AG09319 (cell line): ENCODE results near the gene ITPKB.

Source experiments
- DNase-seq: peaks from one replicate; pipeline ENCODE4 v3.0.0-alpha.2; 2010; ENCODE audit warnings: low read depth; ENCODE audit errors: extremely low read depth
- TF ChIP-seq, protein P1 (sequence below): IDR thresholded peaks from 2 replicates; pipeline ENCODE4 v1.5.1; 2011; ENCODE audit warnings: low read depth, mild to moderate bottlenecking, inconsistent platforms, low read length, moderate library complexity

ITPKB gene

DNA sequence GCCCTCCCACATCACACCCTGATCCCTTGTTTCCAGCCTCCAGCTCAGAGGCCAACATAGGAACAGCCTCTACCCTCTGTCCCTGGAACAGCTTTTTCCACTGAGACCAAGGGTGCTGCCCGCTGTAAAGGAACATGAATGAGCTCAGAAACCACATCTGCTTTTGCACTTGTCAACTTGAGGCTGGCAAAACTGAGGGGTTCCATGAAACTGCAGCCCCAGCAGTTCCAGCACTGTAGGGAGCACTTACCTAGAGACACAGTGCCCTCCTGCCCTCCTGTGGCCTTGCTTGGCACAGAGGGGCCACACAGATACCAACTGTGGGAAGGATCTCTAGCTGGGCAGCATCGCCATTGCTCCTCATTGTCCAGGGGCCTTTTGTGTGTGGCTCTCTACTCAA lies 51.7 kb downstream of the ITPKB start:
- no peak for DNase-seq
- TF ChIP-seq, protein P1, sequence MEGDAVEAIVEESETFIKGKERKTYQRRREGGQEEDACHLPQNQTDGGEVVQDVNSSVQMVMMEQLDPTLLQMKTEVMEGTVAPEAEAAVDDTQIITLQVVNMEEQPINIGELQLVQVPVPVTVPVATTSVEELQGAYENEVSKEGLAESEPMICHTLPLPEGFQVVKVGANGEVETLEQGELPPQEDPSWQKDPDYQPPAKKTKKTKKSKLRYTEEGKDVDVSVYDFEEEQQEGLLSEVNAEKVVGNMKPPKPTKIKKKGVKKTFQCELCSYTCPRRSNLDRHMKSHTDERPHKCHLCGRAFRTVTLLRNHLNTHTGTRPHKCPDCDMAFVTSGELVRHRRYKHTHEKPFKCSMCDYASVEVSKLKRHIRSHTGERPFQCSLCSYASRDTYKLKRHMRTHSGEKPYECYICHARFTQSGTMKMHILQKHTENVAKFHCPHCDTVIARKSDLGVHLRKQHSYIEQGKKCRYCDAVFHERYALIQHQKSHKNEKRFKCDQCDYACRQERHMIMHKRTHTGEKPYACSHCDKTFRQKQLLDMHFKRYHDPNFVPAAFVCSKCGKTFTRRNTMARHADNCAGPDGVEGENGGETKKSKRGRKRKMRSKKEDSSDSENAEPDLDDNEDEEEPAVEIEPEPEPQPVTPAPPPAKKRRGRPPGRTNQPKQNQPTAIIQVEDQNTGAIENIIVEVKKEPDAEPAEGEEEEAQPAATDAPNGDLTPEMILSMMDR, result no peak; the same call in 1 of the 2 replicates

DNA sequence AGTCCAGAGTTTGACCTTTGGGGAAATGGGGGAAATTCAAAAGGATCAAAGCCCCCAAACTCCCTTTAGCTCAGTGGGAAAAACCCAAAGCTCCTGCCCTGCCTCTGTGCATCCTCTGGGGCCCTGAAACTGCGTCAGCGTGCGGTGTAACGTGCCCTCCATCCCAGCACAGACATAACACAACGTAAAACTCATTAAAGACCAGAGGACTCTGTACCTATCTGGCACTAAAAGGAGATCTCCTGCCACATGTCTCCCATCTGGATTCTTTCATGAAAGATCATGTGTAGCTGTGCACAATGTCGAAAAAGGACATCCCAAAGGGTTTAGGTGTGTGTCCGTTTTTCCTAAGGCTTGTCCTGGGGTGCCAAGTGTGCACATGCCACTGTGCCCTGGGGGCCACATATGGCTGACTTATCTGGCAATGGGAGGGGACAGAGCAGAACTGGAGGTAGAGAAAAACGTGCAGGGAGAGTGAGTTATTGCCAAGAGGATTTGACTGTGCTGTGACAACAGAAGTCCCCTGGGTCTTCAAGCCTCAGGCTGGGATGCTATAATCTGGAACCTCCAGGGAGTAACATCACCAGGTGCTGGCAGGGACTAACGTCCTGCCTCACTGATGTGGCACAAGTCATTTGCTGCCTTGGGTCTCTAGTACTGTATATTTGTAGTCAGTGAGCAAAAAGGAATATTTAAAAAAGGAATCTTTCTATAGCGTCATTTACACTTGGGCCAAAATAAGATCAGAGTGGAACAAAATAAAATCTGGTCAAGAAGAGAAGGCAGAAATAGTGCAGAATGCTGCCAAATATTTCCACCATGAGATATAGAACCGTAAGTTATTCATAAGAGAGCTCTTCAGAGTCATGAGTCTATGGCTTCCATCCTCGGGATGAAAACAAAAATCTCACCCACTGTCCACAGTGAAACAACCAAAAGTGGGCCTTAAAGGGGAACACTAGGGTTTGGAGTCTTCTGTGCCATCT lies 52.3 kb downstream of the ITPKB start:
- DNase-seq, result no peak
- TF ChIP-seq, protein P1, result no peak

DNA sequence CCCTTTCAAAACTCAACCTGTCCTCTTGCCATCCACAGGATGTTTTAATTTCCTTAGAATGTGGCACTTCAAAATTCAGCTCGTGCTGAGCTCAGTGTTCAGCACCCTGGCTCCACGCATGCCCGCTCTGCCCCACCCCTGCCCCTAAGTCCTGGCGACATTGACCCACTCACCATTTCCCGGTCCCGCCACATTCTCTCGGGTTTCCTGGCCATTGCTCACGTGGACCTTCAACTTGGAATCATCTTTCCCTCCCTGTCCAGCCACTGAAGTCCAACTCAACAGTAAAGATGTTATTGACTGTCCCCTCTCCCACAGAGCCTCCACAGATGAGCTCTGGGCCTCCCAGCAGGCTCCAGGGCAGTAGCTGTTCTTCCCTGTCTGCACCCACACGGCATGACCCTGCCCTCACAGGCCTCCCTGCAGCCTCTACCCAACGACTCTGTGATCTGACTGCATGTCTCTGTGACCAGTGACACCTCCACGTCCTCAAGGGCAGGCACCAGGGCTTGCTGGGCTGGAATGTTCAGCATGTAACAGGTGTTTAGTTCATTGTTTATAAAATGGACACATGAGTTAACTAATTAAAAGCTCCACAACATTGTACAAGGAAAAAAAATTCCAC lies 53.8 kb downstream of the ITPKB start:
- no peak for DNase-seq
- TF ChIP-seq, protein P1, result no peak

DNA sequence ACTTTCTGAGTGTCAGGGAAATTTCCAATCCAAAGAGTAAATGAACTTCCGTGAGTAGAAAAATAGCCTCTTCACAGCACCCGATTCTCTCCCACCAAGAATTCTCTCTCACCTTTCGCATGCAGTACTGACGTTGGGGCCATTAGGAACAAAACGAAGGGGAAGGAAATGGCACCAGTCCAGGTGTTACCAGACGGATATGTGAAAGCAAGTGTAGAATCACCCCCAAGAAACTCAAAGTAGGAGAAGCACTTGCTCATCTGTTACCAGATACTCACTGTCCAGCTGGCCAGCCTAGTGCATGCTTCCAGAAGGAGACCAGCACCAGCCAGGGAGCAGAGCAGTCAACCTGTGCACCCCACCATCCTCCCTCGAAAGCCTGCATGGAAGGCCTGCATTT lies 55.1 kb downstream of the ITPKB start:
- TF ChIP-seq, protein P1, result no peak
- no peak for DNase-seq

DNA sequence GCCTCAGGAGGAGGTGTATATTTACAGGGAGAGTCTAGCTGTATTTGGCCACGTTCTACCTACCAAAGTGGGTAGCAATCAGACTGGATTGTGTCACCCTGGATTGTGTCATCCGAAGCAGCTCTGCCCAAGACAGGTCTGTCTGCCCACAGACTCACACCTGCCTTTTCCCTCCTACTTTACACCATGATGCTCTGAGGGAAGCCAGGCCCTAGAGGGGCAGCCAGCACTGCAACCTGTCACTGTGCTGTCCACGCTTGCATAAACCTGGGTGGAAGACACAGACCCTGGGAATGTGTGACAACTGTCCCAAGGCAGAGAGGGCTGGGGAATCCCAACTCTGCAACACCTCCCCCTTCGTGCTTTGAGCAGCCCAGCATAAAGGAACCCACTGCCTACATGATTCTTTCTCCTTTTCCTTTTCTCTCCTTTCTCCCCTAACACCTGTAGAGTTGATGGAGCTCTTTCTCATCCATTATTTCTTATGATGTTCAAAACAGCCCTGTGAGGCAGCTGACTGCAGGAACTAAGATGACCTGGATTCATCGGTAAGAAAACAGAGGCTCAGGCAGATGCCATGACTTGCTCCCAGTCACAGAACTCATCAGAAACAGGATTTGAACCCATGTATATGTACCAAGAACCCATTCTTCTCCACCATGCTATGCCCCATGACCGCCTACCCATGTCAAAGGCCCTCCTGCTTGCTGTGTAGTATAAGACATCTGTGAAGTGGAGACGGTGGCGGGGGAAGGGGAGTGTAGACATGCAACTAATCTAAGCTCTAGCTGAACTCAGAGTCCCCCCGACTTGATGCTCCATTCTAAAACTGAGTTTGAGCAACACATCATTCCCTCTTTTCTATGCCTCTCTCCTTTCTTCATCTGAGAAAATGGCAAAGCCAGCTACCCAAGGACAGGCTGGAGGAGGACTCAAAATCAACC lies 55.9 kb downstream of the ITPKB start:
- no peak for DNase-seq
- TF ChIP-seq, protein P1, result no peak

DNA sequence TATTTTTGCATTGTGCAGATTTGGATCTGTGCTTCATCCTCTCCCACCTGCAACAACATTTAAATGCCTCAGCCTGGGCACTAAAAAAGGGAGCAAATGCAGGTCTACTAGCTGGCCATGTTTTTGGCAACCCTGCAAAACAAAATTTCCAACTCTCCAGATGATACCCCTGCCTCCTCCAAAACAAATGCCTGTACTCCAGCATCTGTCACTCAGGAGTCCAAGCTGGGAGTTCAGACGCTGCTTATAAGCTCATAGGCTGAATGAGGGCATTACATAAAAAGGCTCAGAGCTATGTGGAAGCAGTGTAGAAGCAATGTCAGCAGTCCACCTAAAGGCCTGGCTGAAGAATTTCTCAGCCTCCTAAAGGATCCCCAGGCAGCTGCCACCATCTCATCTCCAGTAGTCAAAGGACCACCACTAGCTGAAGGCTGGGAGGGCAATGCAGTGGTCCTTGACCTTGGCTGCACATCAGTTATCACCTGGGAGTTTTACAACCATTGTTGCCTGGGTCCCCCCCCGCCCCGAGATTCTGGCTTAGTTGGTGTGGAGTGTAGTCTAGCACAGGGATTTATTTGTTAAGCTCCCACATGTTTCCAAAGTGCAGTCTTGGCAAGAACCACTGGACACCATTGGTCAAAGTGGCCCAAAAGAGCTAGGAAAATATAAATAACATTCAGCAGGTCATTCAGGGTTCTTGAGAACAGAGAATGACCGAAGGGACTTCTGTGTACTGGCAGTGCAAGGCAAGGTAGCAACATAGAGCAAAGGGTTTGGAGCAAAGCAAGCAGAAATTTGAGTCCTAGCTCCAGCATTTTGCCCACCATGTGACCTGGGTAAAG lies 57.2 kb downstream of the ITPKB start:
- DNase-seq, result no peak
- TF ChIP-seq, protein P1, result no peak
